ENCODE results near the gene EIF4H. TPM values are rescaled to one million over a fixed set of nuclear protein-coding genes. Genes with fewer than 3 reads are reported as not detected.
"Not testable (repeated sequence)": the region's sequence is repeated elsewhere in the genome, so short reads cannot be mapped to it uniquely, and the experiment has no call there.

The EIF4H gene
- total RNA-seq, 1 experiment from 2014 or later, result 223 TPM

DNA sequence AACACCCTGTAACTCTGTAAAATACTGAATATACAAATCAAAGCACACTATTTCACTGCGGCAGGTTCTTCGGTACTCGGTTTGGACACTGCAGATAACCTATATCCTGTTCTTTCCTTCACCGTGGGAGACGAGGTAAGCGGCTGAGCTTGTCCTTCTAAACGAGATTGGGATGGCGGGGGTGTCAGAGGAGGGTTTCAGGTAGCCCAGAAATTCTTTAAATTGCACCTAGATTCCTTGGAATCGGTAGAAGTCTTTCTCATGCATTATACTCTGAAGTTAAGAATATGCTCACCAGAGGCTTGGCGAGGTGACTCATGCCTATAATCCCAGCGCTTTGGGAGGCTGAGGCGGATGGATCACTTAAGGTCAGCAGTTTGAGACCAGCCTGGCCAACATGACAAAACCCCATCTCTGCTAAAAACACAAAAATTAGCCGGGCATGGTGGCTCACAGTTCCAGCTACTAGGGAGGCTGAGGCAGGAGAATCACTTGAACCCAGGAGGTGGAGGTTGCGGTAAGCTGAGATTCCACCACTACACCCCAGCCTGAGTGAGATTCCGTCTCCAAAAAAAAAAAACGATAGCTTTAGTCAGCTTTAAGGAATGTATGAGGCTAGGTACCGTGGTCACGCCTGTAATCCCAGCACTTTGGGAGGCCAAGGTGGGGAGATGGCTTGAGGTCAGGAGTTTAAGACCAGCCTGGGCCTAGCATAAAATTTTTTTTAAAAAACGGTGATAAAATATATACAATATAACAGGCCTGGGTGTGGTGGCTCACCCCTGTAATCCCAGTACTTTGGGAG lies 25.6 kb downstream of the EIF4H start:
- peak; percentile 76 for DNase-seq (ENCODE audit: low spot score)

DNA sequence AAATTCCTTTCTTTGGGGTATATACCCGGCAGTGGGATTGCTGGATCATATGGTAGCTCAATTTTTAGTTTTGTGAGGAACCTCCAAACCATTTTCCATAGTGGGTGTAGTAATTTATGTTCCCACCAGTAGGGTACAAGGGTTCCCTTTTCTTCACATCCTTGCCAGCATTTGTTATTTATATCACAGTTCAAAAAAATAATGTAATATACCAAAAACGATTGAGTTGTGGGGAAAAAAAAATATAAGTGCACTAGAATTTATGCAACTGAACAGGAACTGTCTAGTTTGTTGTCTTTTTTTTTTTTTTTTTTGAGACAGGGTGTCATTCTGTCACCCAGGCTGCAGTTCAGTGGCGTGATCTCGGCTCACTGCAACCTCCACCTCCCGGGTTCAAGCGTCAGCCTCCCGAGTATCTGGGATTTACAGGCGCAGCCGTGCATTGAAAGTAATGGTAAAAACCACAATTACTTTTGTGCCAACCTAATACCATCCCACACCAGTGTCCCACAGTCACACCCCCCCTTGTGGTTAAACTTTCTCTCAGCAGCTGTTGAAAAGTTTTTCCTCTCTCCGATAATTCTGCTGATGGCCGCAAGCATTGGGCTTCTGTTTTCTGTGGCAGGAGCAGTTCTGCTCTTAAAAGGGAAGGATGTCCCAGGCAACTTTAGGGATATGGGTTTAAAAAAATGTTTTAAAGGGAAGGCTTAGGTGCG lies 28.8 kb downstream of the EIF4H start:
- DNase-seq (ENCODE audit: low spot score), result peak; percentile 88

DNA sequence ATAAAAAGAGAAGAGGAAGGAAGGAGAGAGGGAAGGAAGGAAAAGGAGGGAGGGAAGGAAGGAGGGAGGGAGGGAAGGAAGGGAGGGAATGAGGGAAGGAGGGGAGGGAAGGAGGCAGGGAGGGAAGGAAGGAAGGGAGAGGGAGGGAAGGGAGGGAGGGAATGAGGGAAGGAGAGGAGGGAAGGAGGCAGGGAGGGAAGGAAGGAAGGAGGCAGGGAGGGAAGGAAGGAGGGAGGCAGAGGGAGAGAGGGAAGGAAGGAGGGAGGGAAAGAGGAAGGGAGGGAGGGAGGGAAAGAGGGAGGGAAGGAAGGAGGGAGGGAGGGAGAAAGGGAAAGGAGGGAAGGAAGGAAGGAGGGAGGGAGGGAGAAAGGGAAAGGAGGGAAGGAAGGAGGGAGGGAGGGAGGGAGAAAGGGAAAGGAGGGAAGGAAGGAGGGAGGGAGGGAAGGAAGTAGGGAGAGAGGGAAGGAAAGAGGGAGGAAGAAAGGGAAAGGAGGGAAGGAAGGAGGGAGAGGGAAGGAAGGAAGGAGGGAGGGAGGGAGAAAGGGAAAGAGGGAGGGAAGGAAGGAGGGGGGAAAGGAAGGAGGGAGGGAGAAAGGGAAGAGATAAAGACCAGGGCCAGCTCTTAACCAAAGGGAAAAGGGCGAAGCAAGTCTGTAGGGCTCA lies 29.9 kb downstream of the EIF4H start:
- DNase-seq (ENCODE audit: low spot score), result no peak

GRCh38 chr7:74206052-74206451 lies 31.9 kb downstream of the EIF4H start:
- DNase-seq (ENCODE audit: low spot score), result not testable (repeated sequence)

DNA sequence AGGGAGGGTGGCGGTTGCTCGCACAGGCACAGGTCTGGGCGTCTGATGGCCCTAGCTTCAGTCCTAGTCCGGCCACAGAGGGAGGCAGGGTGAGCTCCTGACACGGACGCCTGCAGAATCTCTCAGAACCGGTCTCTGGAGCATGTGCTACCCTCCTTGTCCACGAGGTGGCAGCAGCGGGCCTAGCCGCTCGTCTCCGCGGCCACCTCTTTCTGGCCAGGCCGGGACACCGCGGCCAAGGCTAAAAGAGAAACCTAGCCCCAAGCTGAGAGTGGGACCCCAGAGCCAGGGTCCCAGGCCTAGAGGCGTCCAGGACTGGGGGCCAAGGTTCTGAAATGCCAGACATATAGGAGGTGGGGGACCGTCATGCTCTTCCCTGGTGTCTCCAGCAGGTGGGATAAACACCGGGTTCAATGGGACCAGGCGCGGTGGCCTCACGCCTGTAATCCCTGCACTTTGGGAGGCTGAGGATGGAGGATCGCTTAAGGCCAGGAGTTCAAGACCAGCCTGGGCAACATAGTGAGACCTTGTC lies 32.5 kb downstream of the EIF4H start:
- DNase-seq (ENCODE audit: low spot score), result peak; percentile 73

- DNase-seq (ENCODE audit: low spot score), result no peak
Observed at GRCh38 chr7:74207586-74207985, 33.4 kb downstream of the EIF4H start.

DNA sequence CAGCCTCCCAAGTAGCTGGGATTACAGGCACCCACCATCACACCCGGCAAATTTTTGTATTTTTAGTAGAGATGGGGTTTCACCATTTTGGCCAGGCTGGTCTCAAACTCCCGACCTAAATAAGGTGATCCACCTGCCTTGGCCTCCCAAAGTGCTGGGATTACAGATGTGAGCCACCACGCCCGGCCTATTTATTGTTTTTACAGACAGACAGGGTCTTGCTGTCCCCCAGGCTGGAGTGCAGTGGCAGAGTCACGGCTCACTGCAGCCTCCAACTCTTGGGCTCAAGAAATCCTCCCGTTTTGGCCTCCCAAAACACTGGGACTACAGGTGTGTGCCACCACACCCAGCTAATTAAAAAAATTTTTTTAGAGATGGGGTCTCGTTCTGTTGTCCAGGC lies 34.1 kb downstream of the EIF4H start:
- not testable (repeated sequence) for DNase-seq (ENCODE audit: low spot score)

GRCh38 chr7:74212661-74213060 lies 38.5 kb downstream of the EIF4H start:
- no peak for DNase-seq (ENCODE audit: low spot score)

DNA sequence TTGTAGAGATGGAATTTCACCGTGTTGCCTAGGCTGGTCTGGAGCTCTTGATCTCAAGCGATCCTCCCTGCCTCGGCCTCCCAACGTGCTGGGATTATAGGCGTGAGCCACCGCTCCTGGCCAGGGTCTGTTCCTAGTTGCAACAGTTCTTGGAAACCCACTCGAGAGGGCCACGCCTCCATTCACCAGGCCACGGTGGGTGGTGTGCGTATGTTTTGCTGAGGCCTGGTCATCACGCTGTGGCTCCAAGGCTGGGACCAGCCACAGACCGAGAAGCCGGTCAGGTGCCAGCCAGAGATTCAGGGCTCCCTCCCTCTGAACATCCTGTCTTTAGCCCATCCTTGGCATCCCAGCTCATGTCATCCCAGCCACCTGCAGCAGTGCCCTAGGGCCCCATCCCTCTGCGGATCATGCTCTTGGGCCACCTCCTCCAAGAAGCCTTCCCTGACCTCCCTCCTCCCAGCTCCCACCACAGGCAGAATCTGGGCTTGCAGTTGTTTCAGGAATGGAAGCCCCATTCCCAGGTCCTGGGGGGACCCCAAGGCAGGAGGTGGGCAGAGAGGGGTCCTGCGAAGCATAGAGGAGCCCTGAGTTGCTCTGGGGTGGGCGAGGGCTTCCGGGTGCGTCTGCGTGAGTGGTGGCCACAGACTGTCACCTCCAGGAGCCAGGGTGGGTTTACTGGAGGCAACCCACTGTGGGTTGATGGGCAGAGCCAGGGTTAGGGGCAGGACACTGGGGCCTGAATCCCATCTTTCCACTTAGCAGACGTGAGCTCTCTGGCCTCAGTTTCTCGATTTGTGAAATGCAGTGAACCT lies 40.9 kb downstream of the EIF4H start:
- no peak for DNase-seq (ENCODE audit: low spot score)

DNA sequence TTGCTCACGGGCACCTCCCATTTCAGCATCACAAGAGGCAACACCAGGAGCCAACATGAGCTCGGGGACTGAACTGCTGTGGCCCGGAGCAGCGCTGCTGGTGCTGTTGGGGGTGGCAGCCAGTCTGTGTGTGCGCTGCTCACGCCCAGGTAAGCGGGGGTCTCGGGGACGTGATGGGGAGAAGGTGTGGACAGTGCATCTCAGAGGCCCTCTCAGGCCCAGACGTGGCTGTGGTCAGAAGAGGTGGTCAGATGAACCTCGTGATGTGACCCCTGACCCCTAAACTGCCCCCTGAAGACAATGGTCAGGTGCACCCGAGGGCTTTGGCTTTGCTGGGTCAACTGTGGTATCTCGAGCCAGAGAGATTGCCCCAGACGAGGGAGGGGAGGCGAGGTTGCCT lies 41.8 kb downstream of the EIF4H start:
- no peak for DNase-seq (ENCODE audit: low spot score)

DNA sequence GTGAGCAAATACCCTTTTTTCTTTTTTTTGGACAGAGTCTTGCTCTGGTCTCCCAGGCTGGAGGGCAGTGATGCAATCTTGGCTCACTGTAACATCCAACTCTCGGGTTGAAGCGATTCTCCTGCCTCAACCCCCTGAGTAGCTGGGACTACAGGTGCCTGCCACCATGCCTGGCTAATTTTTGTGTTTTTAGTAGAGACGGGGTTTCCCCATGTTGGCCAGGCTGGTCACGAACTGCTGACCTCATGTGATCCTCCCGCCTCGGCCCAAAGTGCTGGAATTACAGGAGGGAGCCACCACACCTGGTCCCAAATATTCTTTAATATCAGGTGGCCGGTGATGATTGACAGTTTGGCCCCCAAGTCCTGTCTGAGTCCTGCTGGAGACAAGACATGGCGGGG lies 42.2 kb downstream of the EIF4H start:
- no peak for DNase-seq (ENCODE audit: low spot score)

GRCh38 chr7:74217455-74218342 lies 43.5 kb downstream of the EIF4H start:
- no peak for DNase-seq (ENCODE audit: low spot score)

DNA sequence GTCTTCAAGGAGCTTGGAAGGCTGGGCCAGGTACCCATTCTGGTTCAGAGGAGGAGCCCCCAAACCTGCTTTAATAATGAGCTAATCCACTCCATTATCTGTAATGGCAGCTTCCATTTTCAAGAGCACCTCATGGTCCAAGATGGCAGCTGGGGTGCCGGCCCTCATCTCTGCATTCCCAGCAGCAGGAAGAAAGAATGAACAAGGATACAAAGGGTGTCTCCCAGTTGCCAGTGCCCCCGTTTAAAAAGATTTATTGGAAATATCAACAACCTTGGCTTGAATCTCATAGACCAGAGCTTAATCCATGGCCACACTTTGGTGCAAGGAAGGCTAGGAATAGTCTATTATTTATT lies 44.2 kb downstream of the EIF4H start:
- no peak for DNase-seq (ENCODE audit: low spot score)

DNA sequence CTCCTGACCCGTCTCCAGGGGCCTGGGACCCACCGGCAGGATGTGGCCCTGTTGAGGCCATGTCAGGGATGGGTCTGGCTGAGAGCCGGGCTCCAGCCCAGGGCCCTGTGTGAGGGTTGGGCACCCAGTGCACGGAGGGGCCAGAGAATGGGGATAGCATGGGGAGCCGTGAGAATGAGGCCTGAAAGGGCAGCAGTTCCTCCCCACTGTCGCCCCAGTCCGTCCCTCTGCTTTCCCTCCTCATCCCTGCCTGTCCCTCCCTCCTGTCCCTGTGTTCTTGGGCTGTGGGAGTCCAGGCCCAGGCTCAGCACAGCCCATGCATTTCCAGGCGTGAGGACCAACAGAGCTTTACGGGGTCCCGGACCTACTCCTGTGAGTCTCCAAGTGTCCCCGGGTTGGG lies 45.3 kb downstream of the EIF4H start:
- no peak for DNase-seq (ENCODE audit: low spot score)

DNA sequence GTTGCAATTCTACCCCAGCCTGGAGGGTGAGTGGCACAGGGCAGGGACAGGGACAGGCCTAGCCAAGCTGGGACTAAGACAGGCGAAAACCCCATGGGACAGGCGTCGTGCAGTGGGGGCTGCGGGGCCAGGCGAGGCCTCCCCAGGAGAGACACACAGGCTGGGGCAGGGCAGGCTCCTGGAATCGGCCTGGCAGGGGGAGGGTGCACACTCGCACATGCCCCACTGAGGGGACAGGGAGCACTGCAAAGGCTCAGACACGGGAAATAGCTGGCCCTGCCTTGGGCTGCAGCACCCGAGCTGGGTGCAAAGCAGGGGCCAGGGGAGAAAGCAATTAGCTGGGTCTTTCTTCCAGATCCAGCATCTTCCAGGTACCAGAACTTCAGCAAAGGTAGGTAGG lies 46.1 kb downstream of the EIF4H start:
- no peak for DNase-seq (ENCODE audit: low spot score)

DNA sequence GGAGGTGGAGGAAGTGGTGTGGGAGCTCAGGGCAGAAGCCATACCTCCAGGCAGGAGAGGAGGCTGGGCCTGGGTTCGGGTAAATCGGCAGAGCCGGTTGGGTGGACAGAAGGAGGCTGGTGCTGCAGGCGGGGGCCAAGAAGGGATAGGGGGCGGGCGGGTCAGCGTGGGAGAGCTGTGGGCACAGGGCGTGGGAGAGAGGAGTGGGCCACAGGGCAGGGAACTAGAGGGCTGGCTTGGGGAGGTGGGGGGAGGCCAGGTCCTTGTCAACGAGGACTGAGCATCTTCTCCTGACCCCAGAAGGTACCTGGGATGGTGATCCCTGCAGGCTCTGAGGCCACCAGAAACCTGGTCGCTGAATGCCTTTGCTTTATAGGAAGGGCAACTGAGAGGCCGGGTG lies 47.6 kb downstream of the EIF4H start:
- no peak for DNase-seq (ENCODE audit: low spot score)

DNA sequence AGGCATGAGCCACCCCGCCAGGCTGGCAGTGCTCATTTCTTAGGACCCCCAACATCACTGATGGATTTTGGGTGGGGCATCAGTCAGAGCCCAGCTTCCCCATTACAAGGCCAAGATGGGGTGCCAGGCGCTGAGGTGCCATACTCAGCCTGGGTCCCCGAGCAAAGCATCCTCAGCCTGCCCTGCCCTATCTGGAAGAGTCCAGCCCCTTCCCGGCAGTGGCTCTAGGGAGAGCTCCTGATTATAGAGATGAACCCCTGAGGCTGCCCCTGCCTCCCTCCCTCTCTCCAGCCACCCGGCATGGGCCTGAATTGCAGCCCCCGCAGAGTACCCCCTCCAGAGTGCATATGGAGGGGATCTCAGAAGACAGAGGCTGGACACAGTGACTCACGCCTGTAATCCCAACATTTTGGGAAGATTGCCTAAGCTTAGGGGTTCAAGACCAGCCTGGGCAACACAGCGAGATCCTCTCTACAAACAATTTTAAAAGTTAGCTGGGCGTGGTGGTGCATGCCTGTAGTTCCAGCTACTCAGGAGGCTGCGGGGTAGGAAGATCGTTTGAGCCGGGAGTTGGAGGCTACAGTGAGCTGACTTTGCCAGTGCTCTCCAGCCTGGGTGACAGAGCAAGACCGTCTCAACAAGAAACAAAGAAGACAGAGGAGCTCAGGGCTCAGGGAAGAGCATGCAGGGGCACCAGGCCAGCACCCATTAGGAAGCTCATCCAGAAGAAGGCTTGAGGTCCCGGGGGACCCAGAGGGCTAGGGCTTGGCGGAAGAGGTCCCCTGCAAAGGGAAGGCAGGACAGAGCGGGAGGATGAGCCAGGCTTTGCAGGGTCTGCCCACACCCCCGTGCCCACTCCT lies 48.9 kb downstream of the EIF4H start:
- DNase-seq (ENCODE audit: low spot score), result no peak

GRCh38 chr7:74223711-74224510 lies 49.8 kb downstream of the EIF4H start:
- no peak for DNase-seq (ENCODE audit: low spot score)

GRCh38 chr7:74224511-74224832 lies 50.3 kb downstream of the EIF4H start:
- no peak for DNase-seq (ENCODE audit: low spot score)

All from H4 (cell line).